ENCODE data around the gene OPRD1.

Gene OPRD1

DNA sequence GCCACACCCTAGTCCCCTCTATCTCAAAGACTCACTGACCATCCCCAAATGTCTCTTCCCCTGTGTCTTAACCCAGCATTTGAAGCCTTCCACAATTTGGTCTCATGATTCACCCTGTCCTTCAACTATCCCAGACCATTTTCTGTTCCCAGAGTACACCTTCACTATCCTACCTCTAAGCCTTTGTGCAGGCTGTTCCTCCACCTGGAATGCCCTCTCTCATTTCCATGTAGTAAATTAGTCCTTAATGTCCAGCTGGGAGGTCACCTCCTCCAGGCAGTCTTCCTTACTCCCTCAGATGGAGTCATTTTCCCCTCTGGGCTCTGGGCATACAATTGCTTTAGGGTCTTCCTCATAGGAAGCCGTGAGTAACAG is 71.3 kb downstream of the OPRD1 start:
- no peak for DNase-seq (ENCODE audit: low read depth in 2 of 2)

DNA sequence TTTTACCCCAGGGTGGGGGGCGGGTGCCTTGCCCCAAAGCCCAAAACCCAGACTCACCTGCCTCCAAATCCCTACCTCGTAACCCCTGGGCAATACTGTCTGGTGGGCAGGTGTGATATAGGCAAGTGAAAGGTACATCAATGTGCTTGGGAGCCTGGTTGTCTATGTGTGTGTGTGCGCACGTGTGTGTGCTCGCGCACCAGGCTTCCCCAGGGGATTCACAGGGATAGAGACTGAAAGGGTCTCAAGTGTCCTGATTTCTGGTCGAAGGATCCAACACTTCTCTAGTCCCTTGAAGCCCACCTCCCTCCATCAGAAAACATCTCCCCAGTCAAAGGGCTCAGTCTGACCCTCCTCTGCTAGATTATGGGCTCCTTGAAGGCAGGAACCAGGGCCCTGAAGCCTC is 73.5 kb downstream of the OPRD1 start:
- DNase-seq (ENCODE audit: low read depth in 2 of 2), result no peak

DNA sequence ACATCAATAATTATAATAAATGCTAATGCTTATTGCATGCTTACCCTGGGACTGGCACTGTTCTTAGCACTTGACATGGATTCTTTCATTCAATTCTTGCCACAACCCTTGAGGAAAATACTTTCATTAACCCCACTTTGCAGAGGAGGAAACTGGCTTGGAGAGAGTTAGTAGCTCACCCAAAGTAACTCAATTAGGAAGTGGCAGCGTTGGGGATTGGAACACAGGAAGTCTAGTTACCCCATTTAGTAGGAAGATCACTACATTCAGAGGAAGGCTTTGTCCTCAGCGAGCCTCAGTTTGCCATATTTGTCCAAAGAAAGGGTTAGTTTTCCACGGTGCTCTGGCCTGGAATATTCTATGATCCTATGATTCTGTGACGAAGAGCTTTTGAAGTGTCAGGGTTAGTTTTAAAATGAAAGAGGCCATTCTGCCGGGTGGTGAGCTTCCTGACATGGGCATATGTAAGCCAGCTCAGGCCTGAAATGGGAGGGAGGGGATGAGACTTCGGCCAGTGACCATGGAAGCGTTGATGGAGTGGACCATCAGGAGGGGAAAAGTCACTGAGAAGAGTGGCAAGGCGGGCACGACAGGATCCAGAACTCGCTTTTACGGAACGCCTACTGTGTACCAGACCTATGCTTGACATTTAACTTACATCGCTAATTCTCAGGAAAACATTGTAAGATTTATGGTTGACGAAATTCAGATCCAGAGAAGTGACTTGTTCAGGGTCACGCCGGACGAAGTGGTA is 74.2 kb downstream of the OPRD1 start:
- no peak for DNase-seq (ENCODE audit: low read depth in 2 of 2)

DNA sequence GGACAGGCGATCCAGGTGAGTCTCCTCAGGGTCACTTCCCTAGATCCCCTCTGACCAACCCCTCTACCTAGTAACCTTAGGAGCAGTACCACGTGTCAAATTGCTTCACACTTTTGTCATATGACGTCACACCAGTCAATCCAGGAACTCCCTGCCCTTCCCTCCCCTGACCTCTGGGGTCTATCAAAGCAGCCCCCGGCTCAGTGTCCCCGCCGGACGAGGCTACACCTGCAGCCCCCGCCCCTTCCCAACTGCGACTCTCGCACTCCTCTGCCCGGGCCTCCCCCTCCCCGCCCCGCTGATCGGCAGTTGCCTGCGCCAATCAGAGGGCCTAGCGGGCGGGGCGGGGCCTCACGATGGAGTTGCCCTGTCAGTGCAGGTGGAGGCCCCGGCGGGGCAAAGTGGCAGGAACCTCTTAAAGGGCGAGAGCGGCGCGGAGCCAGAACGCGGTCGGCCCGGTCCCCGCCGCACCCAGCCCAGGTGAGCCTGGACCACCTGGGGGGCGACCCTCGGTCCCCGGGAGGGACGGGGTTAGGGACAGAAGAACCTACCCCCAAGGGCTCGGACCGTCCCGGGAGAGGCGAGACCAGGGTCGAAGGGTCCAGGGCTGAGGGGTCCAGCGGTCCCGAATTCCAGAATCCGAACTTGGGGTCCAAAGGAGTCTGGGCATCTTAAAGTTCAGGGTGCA is 74.9 kb downstream of the OPRD1 start:
- peak; percentile 83 to 88 for DNase-seq (ENCODE audit: low read depth in 2 of 2)

DNA sequence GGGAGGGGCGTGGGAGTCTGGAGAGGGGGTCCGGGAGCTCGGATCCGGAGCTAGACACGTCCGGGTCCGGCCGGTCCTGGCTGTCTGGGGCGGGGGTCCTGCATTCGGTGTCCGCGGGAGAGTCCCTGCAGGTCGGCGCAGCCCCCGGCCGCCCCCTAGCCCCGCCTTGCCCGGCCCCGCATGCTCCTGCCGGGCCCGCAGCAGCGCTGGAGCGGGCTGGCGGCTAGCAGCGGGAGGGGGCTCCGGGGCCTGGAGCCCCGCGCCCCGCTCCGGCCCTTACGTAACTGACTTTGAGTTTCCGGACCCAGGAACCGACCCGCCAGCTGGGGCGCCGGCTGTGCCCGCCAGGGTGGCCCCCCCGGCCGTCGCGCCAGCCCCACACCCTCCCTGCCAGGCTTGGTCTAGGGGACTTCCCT is 75.5 kb downstream of the OPRD1 start:
- DNase-seq (ENCODE audit: low read depth in 2 of 2), result no peak

GRCh38 chr1:28887835-28888682 is 76.1 kb downstream of the OPRD1 start:
- DNase-seq (ENCODE audit: low read depth in 2 of 2), result no peak

- DNase-seq (ENCODE audit: low read depth in 2 of 2), result no peak
Observed at GRCh38 chr1:28888915-28889314, 76.9 kb downstream of the OPRD1 start.

GRCh38 chr1:28889357-28889756 is 77.4 kb downstream of the OPRD1 start:
- DNase-seq (ENCODE audit: low read depth in 2 of 2), result no peak

DNA sequence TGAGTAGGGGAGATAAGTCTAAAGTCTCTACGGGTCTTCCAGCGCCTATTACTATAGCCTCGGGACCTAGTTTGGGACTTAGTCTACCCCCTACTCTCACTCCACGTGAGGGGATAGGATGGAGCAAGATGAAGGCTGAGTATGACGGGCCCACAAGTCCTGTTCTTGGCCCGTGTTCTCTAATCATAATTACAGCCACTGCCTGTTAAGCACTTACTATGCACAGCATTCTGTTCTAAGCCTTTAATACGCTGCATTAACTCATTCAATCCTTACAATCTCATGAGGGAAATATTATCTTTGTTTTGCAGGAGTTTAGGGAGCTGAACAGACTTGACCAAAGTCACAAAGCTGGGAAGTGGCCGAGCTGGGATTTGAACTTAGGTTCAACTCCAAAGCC is 78.5 kb downstream of the OPRD1 start:
- no peak for DNase-seq (ENCODE audit: low read depth in 2 of 2)

DNA sequence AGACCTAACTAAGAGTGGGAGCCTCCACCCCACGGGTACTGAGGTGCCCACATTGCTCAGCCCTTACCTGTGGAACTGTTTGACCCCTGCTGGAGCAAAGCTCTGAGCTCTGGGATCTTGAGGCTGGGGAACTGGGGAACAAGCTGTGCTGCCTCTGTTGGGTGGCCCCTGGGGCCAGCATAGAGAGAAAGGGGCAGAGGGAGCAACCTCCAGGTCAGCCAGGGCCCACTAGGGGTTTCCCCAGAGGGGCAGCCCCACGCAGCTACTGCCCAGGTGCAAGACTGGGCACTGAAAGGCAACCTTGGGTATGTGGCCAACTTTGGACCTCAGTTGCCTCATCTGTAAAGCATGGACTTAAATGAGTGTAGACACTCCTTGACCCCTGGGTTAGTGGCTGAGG is 78.9 kb downstream of the OPRD1 start:
- DNase-seq (ENCODE audit: low read depth in 2 of 2), result no peak

DNA sequence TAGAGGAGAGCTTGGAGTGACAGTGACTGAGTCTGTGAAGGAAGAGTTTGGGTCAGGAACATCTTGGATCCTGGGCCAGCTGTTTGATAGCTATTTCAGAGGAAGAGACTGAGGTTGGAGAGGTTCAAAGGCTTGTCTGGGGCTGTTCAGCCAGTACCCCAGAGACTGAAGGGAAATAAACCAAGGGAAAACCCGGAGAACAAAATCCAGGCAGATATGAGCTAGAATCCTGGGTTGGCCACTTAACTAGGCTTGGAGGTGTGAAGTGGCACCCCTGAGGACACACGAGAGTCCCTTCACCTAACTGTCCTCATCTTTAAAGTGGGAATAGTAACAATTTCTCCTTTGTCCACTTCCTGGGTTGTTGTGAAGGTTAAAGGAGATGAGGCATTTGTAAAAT is 79.3 kb downstream of the OPRD1 start:
- no peak for DNase-seq (ENCODE audit: low read depth in 2 of 2)

DNA sequence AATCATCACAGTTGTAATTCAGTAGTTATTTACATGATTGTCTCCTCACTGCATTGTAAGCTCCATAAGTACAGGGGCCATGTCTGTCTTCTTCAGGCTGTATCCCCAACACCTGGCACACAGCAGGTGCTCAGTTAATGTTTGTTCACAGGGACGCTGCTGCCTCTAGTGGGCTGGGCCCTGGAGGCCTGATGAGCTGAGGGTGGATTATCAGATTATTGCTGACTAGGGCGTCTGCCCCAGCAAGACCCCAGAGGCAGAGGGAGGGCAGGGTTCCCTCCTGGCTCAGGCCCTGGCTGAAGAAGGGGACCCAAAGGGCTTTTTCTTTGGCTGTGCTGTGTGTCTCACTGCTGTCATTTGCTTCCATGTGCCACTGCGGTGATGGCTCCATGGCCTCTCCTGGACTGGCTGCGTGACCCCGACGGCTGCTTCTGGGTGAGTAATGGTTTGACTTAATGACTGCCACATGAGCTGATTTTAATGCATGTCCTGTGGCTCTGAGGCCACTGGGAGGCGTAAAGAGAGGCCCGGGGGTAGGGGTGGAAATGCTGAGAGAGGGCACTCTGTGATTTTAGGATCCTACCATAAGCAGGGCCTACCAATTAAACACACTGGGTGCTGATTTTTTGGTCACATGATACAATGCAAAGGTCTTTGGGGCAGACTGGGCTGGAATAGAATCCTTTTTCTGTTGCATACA is 81.6 kb downstream of the OPRD1 start:
- DNase-seq (ENCODE audit: low read depth in 2 of 2), result no peak

DNA sequence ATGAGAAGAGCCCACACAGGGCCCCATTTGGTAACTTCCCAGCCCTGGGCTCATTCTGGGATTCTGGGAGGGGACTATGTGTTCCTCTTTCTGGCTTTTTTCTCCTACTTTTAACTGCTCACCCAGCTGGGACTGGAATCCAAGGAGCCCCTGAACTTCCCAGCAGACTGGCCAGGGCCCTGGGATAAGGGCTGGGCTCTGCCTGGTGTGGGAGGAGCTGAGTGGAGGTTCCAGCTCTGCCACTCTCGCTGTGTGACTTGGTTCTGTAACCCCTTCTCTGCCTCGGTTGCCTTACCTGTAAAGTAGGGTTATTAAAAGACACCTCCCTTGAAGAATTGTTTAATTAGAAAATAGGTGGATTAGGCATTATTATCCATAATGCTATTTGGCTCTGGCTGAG is 82.8 kb downstream of the OPRD1 start:
- no peak for DNase-seq (ENCODE audit: low read depth in 2 of 2)

DNA sequence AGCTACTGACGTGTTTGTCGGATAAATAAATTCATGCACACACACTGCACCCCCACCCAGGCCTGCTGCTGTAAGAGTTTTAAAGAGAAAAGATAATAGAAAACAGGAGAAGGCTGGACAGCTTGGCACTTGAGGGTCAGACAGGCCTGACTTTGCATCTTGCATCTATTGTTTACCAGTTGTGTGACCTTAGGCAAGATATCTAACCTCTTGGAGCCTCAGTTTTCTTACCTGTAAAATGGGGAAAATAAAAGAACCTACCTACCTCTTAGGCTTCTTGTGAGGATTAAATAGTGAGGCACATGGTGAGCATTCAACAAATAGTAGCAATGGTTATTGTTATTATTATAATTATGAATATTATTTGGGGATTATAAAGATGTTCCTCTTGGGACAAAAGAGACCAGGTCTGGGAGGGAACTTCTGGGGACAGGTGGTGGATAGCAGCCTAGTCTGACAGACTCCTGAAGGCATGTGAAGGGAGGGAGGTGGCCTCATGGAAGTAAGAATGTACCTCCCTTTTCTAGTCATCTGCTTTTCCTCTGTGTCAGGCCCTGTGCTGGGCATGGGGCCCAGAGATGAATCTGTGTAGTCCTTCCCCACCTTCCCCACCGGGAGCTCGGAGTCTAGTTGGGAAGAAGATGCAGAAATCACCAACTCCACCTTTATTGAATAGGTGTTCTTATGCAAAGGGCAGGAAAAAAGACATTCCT is 84.1 kb downstream of the OPRD1 start:
- no peak for DNase-seq (ENCODE audit: low read depth in 2 of 2)

DNA sequence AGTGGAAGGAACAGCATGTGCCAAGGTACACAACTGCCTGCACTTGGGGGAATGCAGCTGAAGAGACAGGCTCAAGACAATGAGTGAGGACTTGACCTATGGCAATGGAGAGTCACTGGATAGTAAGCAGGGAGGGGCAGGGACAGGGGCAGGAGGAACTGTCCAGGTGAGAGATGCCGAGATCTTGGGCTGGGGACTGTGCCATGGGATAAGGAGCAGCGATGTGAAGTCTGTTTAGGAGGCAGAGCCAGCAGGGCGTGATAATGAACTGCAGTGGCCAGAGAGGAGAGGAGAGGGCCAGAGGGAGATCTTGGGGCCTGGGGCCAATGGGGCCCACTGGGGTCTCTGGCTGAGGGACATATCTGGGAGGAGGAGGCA is 84.6 kb downstream of the OPRD1 start:
- no peak for DNase-seq (ENCODE audit: low read depth in 2 of 2)

- no peak for DNase-seq (ENCODE audit: low read depth in 2 of 2)
Observed at GRCh38 chr1:28897789-28898188, 85.8 kb downstream of the OPRD1 start.

DNA sequence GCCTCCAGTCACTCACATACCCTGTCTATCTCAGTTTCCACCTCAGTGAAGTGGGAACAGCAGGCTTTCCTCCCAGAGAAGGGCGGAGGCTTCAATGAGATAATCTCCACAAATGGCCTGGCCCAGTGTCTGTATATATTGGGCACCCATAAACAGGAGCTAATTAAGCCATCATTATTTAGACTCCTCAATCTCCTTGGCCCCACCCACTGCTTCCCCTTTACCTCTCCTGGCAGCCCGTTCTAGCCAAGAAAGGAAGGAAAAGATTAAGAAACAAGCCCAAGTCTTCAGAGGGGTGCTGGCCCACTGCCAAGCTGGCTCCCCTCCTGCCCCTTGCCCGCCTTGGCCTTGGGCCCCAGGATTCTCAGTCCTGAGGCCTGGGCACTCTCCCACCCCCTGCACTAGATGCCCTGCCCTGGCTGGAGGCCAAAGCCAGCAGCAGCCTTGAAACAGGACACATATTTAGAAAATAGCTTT is 86.5 kb downstream of the OPRD1 start:
- no peak for DNase-seq (ENCODE audit: low read depth in 2 of 2)

DNA sequence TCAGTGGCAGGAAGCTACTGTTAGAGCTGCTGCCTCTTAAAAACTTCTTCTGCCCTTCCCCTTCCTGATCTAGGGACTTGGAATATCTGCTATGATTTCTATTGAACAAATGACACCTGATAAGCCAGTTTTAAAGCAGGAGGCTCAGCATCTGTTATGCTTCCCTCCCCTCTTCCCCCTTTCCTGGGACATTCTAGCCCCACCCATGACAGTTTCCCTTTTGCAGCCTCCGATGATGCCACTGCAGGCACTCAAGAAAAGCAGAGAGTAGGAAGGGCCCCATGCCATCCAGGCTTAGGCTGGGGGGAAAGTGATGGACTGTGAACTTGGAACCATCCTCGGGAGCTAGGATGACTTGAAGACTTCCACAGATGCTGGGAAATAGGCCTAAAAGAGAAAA is 87.3 kb downstream of the OPRD1 start:
- DNase-seq (ENCODE audit: low read depth in 2 of 2), result no peak

- no peak for DNase-seq (ENCODE audit: low read depth in 2 of 2)
Observed at GRCh38 chr1:28900562-28900961, 88.6 kb downstream of the OPRD1 start.

DNA sequence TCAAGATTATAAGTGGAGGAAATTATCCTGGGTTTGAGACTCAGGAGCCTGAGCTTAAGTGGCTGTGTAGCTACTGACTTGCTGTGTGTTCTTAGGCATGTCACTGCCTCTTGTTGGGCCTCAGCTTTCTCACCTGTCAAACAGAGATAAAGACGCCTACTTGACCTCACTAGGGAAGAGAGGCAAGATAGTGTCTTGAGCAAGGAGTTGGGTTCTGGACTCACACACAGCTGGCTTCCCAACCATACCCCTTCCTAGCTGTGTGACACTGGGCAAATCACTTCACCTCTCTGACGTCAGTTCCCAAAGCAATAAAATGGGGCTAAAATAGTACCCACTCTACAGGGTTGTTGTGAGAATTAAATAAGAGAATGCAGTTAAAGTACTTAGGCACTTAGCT is 90.8 kb downstream of the OPRD1 start:
- DNase-seq (ENCODE audit: low read depth in 2 of 2), result no peak

- DNase-seq (ENCODE audit: low read depth in 2 of 2), result no peak
Observed at GRCh38 chr1:28905921-28906666, 94.1 kb downstream of the OPRD1 start.
